Putamen (tissue), 1 donor: Measurements from ENCODE around the gene CEP83.

ENCODE experiments used
- DNase-seq: peaks from one replicate; pipeline ENCODE4 v3.0.0-alpha.2; 2016; ENCODE audit warnings: low spot score

The CEP83 gene

DNA sequence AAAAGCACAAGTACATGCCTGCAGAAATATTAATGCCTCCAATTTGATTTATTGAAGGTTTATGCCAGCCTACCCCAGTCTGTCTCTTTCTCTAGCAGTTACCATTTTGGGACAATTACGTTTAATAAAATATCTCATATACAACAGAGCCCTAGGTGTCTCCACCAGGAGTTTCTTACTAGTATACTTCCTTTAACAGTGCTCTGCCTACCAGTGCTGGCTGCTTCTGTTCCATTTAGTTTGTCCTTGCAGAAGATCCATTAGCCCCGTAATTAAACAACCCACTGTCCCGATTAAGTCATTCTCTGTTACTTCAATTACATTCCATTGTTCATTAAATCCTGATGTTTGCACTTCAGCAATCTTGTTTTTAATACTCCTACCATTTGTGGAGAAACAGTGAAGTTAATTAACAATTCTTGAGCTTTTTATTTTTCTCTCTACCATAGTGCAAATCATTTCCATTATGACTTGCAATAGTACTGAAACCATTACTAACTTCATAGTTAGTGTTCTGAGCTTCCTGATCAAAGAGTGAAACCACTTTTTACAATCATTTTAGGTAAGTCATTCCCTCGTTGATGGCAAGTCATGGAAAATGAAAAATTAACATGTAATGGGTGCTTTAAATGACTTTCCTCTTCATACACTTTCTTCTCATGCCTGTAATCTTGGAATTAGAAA is 190.2 kb downstream of the CEP83 start:
- DNase-seq, result no peak

DNA sequence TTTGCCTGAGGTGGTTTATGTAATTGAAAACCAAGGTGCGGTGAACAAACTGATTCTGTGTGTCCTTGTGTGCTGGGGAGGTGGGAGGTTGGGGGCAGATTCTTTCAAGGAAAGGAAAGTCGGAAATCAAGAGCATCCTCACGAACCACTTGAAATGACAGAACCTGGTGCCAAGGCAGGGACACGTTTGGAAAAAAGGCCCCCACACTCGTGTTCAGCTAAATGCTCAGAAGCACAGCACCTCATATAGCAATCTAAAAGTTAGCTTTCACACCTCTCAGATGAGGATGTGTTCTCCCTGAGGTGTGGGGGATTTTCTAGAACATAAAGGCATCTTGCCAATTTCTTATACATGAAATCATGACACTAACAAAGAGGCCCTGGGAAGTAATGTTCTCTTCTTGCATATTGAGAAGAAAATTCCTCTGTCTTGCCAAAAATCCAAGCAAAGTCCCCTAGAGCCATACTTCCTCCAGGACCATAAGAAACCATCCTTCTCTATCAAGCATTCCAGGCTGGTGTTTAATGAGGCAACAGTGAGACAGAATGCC is 191.7 kb downstream of the CEP83 start:
- DNase-seq, result no peak

DNA sequence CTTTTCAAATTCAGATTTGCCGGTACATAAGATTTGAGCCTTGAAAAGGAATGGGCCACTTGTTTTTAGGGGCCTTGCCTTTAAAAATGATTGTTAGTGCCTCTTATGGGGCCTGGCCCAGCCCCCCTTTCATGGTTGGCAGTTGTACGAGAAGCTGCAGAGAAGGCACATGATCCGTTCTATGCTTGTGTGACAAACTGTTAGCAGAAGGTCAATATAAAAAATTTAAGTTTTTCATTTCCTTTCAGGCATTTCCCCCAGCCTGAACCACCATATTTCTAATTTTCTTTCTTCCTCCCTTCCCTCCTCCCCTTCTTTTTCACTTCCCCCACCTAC is 192.2 kb downstream of the CEP83 start:
- no peak for DNase-seq

DNA sequence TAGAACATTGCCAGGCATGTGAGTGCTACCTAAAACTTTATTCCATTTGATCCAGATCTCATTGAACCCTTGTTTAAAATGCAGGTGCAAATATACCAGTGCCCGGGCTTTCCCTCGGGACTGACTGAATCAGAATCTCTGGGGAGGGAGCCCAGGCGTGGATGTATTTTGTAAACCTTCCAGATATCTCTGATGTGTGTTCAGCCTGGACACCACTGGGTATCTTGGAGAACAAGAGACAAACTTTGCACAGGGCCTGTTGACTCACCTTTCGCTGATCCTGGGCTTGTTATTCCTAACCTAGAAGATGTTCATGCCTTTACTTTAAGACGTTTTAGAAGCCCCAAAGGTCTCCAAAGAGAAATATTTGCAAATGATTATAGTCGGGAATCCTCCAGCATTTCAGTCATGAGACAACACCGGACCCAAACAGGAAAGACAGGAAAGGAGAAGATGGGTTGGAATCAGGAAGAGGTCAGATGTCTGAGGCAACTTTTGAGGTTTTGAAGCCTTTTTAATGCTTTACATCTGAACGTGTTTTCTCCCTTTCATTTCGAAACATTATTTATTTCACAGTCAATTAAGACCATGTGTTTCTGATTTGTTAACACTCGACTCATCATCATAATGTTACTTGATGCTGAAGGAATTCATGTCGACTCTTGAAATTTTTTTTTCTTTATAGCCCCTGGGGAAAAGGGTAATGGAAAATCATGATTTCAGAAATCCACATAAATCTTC is 192.7 kb downstream of the CEP83 start:
- no peak for DNase-seq

DNA sequence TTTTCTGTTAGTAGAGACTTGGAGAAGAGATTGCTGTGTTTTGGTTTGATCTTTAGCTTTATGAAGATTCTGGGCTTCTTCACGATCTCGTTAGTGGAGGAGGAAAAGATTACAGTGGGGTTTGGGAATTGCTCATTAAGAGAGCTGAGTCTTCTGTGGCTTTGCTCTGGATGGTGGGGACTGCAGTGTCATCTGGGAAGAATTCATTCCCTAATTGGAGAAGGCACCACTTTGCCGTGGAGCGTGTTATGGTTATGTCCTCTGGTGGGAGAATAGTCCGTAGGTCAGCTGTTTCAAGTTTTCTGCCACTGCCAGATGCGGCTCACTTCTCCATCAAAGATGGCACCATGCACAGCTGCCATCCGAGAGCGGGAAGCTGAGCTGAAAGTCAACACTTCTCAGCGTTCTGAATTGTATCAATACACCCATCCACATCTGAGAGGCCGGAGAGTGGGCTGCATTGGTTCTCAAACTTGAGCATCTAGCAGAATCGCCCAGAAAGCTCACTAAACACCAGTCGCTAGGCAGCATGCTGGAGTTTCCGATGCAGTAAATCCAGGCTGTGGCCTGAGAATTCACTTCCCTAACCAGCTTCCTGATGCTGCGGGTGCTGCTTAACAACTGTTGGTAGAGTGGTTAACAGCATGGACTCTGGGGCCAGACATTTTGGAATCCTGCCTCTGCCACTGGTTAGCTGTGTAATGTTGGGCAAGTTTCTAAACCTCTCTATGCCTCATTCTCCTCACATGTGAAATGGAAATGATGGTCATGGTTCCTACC is 193.5 kb downstream of the CEP83 start:
- no peak for DNase-seq

DNA sequence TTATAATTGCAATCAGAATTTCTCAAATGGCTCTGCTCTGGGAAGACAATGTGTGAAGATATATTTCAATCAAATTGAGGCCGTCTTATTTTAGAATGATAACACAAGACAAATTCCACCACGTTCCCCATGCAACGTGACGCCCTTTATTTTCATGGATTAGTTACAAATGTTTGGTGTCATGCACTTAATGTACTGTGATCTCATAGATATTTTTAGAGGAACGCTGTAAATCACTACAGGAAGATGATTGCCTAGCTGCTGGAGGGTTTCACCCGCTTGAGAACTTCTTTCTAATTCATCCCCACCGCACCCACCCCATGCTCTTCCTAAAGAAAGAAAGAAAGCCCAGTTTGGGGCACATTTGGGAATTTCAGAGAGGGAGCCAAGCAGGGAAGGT is 194.1 kb downstream of the CEP83 start:
- no peak for DNase-seq

DNA sequence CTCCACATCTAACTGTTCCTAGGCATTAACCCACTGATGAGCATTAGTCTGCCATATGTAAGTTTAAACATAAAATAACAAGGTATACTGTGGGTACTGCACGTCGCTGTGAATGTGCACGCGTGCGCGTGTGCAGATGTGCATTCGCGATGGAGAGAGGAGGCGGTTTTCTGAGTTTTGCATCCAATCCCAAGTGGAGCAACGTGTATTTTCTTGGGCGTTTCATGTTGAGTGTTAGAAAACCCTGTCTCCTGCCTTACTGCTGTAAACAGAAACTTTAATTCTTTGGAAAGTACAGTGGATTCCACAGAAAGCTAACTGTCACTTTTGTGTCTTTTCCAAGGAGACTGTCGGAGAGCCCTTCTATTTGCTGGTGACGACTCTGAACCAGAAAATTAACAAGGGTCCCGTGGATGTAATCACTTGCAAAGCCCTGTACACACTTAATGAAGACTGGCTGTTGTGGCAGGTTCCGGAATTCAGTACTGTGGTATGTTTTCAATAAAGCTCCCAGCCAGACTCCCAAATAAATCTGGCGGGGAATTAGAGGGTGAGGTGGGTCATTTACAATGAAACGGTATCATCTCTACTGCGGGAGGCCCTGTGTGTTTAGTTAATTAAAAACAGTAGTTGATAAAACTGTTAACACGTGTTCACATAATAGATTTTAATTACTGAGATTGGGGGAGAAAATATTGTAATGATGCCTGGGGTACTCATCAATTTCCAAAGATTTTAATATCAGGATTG is 194.8 kb downstream of the CEP83 start:
- DNase-seq, result no peak

DNA sequence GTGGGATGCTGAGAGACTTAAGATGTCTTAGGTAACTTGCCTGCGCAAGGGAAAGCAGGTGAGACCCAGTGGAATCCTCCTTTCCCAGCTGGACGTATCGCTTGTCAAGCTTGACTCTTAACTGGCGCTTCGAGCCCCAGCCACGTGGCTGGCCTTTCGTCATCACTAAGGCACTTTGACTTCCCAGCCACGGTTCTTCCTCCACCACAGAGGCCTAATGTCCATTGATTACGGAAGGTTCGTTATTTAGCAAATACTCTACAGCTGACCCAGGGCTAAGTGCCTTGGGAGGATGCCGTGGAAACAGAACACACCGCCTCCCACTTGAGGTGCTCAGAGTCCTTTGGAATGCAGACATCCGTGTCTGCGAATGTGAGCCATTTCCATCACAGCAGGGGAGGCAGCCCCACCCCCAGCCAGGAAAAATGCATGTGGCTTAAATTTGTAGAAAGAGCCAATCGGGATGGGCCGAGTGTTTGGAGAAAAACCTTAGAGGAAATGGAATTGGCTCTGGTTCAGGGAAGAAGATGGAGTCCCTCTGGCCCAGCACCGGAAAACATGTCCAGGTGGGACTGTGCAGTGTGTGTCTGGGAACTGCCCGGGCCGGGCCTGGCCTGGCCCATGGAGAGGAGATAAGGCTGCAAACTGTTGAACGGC is 195.6 kb downstream of the CEP83 start:
- no peak for DNase-seq

DNA sequence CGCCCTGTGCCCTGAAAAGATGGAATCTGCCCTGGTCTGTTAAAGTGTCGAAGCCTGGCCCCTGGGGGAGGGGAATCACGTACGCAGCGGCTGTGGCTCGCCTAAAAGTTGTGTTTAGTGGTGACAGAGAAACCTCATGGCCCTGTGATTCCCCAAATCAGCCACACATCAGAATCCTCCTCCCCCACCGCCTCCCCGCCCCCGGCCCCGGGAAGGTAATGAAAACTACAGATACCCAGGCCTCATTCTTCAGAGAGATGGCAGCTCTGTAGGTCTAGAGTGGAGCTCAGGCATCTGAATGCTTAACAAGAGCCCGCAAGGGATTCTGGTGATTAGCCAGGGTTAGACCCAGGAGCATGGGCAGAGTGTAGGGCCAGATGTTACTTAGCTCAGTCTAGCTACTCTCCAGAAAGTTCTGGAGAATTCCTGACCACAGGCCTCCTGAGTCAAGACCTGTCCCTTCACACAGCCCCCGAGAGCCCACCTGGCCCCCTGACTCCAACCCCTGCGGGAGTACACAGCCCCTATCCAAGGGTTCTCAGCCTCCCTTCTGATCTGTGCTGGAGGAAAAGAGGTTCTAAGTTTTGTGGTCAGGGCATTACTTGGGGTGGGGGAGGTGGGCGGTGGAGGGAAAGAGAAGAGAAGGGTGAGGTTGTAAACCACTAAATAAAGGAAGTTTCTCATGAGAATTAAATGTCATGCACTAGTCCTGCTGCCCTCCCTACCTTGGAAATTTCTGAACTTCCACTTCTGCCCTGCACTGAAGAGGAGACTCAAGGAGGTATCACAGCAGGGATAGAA is 196.5 kb downstream of the CEP83 start:
- DNase-seq, result no peak

DNA sequence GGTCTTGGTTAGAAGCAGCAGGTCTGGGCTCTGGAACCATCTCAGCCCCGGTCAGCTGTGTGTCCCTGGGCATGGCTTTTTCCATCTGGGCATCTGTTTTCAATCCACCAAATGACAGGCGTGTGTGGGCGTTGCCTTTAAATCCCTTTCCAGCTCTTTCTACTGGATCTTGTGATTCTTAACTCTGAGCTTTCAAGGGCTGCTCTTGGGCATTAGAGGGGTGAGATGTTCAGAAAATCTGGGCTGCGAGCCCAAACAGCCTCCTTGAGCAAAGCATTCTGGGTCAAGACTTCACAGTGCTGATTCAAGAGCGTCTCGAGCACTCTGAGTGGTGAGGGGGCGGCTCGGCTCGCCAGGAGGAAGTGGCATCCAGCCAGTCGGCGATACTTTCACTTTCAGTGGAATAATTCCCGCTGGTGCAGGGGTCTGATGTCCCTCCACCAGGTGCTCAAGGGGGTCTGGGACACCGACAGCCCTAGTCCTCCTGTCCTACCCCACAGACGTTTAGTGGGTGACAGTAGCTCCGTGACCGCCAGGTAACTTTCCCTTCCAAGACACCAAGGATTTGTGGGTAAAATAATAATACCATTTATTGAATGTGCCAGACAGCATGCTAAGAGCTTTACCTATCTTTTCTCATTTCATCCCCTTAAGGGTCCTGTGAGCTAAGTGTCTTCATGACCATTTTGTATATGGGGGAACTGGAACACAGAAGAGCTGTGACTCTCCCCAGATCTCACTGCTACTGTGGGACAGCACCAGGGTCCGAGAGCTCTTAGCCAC is 197.2 kb downstream of the CEP83 start:
- peak; percentile 71 for DNase-seq

DNA sequence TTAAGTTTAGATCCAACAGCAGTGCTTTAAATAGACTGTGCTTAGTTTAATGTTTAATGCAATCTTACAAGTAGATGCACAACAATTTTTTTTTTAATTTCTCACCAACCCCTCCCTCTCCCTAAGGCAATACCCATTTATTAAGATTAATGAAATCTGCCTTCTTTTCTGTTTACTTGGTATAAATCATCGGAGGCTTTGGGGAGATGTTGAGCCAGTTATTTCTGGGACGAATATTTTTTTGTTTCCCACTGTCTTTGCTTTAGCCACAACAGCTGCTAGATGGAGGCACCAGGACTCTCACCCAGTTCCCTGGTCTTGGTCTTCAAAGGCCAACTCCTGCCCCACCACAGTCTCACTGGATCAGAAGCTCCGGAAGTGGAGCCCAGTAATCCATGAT is 197.9 kb downstream of the CEP83 start:
- no peak for DNase-seq

DNA sequence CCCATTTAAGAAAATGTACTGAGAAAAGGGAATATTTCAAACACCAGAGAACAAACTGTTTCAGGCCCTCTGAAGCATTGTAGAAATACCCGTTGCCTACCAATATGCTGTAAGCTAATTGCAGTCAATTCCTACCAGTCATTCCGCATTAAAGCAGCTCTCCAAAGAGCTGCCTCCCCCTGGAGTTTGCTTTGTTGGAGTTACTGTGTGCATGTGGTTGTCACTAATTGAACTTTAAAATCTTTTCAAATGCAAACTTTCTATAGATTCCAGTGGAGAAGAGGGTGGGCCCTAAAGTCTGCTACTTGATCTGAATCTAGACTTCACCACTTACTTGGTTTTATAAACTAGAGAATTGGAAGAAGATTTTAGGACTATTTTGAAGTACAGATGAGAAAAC is 198.5 kb downstream of the CEP83 start:
- no peak for DNase-seq

DNA sequence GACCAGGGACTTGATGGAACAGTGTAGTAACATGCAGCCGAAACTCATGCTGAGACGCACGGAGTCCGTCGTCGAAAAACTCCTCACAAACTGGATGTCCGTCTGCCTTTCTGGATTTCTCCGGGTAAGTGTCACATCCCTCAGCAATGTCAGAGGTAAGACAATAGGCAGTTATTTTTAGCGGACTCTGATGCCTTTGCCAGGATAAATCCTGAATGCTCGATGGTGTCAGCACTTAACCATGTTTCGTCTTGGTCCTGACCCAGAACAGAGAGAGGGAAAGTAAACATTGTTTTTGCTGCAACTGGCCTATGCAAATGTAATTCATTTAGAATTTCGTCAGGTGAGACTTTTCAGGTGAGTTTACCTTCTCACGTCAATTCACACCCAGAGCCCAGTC is 198.9 kb downstream of the CEP83 start:
- DNase-seq, result no peak

DNA sequence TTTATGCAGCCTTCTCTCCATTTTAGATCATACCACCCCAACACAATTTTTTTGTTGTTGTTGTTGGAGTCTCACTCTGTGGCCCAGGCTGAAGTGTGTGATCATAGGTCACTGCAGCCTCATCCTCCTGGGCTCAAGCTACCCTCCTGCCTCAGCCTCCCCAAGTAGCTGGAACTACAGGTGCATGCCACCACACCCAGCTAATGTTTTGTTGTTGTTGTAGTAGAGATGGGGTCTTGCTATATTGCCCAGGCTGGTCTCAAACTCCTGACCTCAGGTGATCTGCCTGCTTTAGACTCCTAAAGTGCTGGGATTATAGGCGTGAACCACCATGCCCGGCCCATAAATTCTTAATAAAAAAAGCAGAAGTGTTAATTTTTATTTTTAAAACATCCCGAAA is 199.7 kb downstream of the CEP83 start:
- no peak for DNase-seq

DNA sequence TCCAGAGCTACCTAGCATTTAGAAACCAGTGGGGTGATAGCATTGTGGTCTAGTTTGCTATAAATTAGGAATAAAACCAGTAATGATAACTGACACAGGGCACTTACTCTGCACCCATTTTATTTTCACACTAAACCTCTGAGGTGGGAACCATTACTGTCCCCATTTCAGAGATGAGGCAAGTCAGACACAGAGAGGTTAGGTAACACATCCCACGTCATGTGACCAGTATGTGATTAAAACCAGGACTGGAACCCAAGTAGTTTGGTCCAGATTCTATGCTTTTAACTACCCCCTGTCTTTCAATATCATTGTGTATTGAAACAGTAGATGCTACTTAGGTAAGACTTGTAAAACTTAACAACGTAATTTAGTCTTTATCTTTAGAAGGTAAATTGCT is 201.1 kb downstream of the CEP83 start:
- DNase-seq, result no peak
